GM21390 (cell line): Measurements from ENCODE around the gene FAM241B.

Experiments used
- ATAC-seq: cut with Tn5 transposase; IDR thresholded peaks from one replicate; pipeline ENCODE4 v1.9.1; 2021; ENCODE audit not compliant: unreplicated experiment

The FAM241B gene

GRCh38 chr10:69633673-69634635, 3.9 kb downstream of the FAM241B start:
- ATAC-seq: no peak

GRCh38 chr10:69634759-69635425, 4.8 kb downstream of the FAM241B start:
- no peak for ATAC-seq

DNA sequence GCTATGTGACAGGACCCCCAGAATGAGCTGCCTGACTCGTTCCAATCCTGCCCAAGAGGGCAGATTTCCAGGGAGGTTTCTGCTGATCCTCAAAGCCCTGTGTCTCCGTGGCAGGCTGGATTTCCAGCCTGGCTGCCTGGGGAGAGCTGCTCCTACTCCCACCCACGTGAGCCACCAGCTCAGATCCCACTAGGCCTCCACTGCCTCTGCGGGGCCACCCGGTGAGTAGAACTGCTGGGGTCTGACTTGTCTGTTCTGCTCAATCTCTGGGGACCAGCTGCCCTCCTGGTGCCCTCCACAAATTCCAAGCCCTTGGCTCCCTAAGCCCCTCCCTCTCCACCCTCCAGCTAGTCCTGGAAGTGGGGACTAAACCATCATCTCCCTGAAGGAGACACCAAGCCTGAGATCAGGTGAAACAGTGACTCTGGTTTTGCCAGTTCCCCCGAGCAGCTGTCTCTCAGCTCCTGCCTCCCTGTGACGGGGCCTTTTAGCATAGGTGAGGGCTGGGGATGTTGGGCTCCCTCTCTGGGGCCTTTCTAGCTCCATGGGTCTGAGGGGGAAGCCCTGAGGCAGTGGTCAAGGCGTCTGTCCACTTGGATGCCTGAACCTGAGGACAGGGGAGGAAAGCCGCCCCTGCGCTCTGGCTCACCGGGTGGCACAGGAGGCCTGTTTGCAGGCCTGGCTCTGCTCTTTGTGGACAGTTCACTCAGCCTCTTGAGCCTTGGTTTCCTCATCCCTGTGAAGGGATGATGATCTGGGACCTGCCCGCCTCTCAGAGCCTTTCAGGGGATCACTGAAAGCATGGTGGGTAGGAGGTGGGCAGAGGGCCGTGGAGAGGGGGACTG, 5.6 kb downstream of the FAM241B start:
- no peak for ATAC-seq

DNA sequence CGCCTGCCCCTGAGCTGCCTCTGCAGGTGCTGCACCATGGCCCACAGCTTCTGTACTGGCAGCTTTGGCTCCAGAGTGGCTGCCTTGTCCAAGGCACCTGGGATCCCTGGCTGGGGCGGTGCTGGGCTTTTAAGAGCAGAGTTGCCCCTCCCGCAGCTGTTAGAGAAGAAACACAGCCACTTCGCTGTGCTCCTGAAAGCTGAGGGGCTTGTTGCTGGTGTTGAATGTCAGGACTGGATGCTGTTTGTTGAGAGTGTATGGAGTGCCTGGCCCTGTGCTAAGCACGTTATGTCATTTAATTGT, 6.2 kb downstream of the FAM241B start:
- no peak for ATAC-seq

- no peak for ATAC-seq
Observed at GRCh38 chr10:69636626-69637605, 6.9 kb downstream of the FAM241B start.

GRCh38 chr10:69638642-69639041, 8.6 kb downstream of the FAM241B start:
- no peak for ATAC-seq

GRCh38 chr10:69639291-69640195, 9.5 kb downstream of the FAM241B start:
- ATAC-seq: no peak

- ATAC-seq: no peak
Observed at GRCh38 chr10:69640196-69640980, 10.3 kb downstream of the FAM241B start.

DNA sequence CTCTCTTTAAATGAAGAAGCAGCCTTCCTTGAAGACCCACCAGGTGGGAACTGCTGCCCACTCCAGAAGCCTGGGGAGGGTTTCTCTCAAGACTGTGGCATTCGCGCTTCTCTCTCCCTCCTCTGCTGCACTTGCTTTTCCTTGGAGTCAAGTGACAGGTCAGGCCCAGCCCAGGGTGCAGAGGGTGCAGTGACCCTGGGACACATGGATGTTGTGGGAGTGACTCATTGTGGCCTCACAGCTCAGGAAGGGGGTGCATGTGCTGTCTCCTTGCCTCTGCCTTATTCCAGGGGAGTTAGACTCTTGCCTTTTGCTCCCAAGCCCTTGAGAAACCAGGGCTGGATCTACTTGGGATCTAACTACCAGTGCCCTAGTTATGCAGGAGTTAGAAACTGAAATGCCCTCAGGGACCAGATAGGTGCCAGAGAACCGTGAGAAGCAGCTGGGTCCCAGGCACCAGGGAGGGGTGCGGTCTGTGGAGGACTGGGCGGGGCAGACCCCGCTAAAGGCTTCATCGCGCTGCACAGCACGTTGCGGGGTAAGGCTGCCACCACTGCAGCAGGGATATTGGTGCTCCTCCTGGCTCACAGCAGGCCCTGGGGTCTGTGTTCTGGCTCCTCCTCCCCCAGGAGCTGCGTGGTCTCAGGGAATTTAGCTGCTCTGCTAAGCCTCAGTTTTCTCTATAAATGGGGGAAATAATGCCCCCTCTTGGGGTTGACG, 11.4 kb downstream of the FAM241B start:
- ATAC-seq: no peak

DNA sequence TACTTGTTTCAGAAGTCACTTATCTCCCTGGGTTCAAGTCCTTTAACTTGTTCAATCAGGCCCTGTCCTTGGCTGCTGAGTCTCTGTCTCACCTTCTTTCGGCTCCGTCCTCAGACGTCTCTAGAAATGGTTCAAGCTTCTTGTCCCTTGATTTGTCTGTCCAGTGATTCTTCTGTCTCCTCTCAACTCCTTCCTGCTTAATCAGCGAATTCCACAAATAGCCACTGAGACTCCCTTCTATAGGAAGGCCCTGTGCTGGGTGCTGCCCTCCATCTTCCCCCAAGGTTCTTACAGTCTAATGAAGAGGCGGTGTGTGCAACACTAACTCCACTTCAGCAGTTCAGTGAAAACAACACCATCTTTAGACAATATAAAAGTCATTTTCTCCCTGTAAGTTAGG, 12.7 kb downstream of the FAM241B start:
- no peak for ATAC-seq

- no peak for ATAC-seq
Observed at GRCh38 chr10:69643779-69644657, 14.0 kb downstream of the FAM241B start.

- ATAC-seq: no peak
Observed at GRCh38 chr10:69644658-69645295, 14.7 kb downstream of the FAM241B start.

DNA sequence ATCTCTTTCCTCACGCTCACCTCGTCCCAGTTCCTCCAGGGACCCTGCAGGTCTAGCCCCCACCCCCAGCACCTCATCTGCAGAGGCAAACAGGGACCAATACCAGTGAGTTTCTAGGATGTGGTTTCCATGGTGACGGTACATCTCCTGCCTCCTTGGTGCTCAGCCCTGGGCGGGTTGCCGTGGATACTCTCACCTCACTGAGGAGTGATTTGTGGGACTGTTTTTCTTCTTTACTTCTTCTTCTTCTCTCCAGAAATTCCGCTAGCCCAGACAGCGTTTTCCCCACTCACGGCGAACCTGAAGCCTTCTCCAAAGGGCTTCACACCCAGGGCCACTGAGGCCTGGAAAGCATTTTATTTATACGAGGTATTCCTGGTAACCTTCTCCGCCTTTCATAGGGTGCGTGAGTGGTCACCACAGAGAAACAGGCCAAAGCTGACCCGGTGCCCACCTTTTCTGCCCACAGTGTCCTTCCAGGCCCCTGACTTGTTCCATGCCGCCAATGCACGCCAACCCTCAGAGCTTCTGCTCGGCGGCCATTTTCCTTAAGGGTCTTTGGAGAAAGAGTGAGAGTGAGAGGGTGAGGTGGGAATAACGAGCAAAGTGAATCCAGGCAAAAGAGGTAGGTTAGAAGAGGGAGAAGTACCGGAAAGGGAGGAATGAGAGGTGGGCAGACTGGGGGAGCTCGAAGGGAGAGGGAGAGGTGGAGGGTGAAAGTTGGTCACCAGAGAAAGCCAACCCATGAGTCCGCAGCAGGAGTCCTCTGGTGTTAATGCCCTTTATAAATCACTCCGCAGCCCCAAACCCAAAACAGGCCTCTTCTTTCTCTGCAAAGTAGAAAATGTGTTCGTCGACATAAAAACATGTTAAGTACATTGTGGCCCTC, 15.5 kb downstream of the FAM241B start:
- ATAC-seq: no peak

DNA sequence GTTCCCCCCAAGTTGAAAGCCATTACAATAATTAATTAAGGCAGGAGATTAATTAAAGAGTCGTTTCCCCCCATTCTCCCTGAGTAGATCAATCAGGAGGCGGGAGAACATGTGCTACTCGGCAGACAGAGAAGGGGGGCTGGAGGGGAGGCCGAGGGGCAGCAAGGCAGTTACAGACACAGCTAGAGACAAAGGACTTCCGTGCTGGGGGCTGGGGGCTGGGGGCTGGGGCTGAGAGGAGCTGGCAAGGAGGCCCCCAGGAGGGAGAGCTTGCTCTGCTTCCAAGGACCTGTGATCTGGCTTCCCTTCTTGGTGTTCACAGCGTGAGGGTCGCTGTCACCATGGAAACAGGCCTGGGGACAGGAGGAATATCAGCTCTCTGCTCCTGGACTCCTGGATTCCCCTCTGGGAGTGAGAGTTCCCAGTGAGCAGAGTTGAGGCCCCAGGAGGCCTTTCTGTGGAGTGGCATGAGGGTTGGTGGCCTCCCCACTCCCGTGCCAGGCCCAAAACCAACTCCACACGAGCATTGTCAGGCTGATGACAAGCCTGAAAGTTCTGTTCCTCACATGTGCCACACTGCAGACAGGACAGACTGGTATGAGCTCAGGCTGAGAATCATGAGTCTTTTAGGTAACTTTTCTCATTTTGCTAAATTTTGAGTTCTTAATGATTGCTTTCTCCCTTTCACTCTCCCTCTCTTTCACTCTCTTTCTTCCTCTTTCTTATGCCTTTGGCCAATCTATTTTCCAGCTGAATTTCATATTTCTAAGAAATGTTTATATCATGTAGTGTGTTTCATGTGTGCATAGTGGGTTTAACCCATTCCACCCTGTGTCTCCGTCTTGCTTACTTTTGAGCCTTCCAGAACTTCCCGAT, 16.4 kb downstream of the FAM241B start:
- ATAC-seq: no peak
